SK-N-SH treated with all-trans-retinoic acid at 6 μM for 48 hours (cell line): Measurements from ENCODE around the gene EVPL.

ENCODE experiments used
- ATAC-seq: fragments of 200-7000 bp; cut with Tn5 transposase; 3 replicates; pipeline ENCODE4 v1.9.1; 2020; ENCODE audit warnings: mild to moderate bottlenecking, moderate library complexity
- ARNTL ChIP-seq: fragments of 450-650 bp; formaldehyde crosslinking; IDR thresholded peaks from 2 replicates; pipeline ENCODE4 v1.5.0; 2020; ENCODE audit warnings: low read depth, mild to moderate bottlenecking, moderate library complexity, borderline replicate concordance
- BACH2 ChIP-seq: fragments of 250-450 bp; sonication (Bioruptor Pico); IDR thresholded peaks from 2 replicates; pipeline ENCODE4 v1.9.0; 2021; ENCODE audit warnings: mild to moderate bottlenecking, borderline replicate concordance
- CREB5 ChIP-seq: fragments of 250-450 bp; sonication (Bioruptor Pico); IDR thresholded peaks from 2 replicates; pipeline ENCODE4 v1.5.1; 2020; ENCODE audit warnings: low read depth, mild to moderate bottlenecking, moderate library complexity
- CSDC2 ChIP-seq: fragments of 250-450 bp; sonication (Bioruptor Pico); IDR thresholded peaks from 2 replicates; pipeline ENCODE4 v1.5.0; 2020; ENCODE audit warnings: mild to moderate bottlenecking, moderate library complexity
- CSRNP3 ChIP-seq: fragments of 250-450 bp; sonication (Bioruptor Pico); IDR thresholded peaks from 2 replicates; pipeline ENCODE4 v1.5.1; 2021; ENCODE audit warnings: mild to moderate bottlenecking, moderate library complexity
- GLIS3 ChIP-seq: fragments of 250-450 bp; sonication (Bioruptor Pico); IDR thresholded peaks from 2 replicates; pipeline ENCODE4 v1.5.0; 2020; ENCODE audit warnings: mild to moderate bottlenecking, moderate library complexity
- ISL1 ChIP-seq: fragments of 250-450 bp; sonication (Bioruptor Pico); IDR thresholded peaks from 2 replicates; pipeline ENCODE4 v2.1.2; 2022; ENCODE audit warnings: mild to moderate bottlenecking, moderate library complexity
- PATZ1 ChIP-seq: fragments of 250-450 bp; sonication (Bioruptor Pico); IDR thresholded peaks from 2 replicates; pipeline ENCODE4 v1.8.0; 2020; ENCODE audit warnings: mild to moderate bottlenecking, moderate library complexity, borderline replicate concordance
- POU6F1 ChIP-seq: fragments of 250-450 bp; sonication (Bioruptor Pico); IDR thresholded peaks from 2 replicates; pipeline ENCODE4 v1.8.0; 2021; ENCODE audit warnings: low read depth, mild to moderate bottlenecking, moderate library complexity, borderline replicate concordance
- PPARA ChIP-seq: fragments of 250-450 bp; sonication (Bioruptor Pico); IDR thresholded peaks from 2 replicates; pipeline ENCODE4 v1.5.0; 2020; ENCODE audit warnings: mild to moderate bottlenecking, borderline replicate concordance
- RARB ChIP-seq: fragments of 250-450 bp; sonication (Bioruptor Pico); IDR thresholded peaks from 2 replicates; pipeline ENCODE4 v1.8.0; 2021; ENCODE audit warnings: mild to moderate bottlenecking, moderate library complexity
- TCF4 ChIP-seq: fragments of 250-450 bp; sonication (Bioruptor Pico); IDR thresholded peaks from 2 replicates; pipeline ENCODE4 v1.8.0; 2021; ENCODE audit warnings: mild to moderate bottlenecking, moderate library complexity, borderline replicate concordance
- TOX ChIP-seq: fragments of 250-450 bp; sonication (Bioruptor Pico); IDR thresholded peaks from 2 replicates; pipeline ENCODE4 v1.8.0; 2021; ENCODE audit warnings: mild to moderate bottlenecking, moderate library complexity, borderline replicate concordance
- TSHZ2 ChIP-seq: fragments of 250-450 bp; sonication (Bioruptor Pico); IDR thresholded peaks from 2 replicates; pipeline ENCODE4 v1.5.0; 2020; ENCODE audit warnings: mild to moderate bottlenecking, moderate library complexity
- ZC3H10 ChIP-seq: fragments of 250-450 bp; sonication (Bioruptor Pico); IDR thresholded peaks from 2 replicates; pipeline ENCODE4 v1.5.1; 2021; ENCODE audit warnings: mild to moderate bottlenecking, moderate library complexity
- ZFP3 ChIP-seq: fragments of 250-450 bp; sonication (Bioruptor Pico); IDR thresholded peaks from 2 replicates; pipeline ENCODE4 v1.5.0; 2020; ENCODE audit warnings: mild to moderate bottlenecking, moderate library complexity
- ZNF565 ChIP-seq: fragments of 450-650 bp; formaldehyde crosslinking; conservative IDR thresholded peaks from 2 replicates; pipeline ENCODE4 v1.5.0; 2020; ENCODE audit warnings: low read depth, mild to moderate bottlenecking, moderate library complexity
- ZNF70 ChIP-seq: fragments of 450-650 bp; formaldehyde crosslinking; IDR thresholded peaks from 2 replicates; pipeline ENCODE4 v1.5.0; 2020; ENCODE audit warnings: mild to moderate bottlenecking, moderate library complexity
- ZNF8 ChIP-seq: fragments of 450-650 bp; formaldehyde crosslinking; IDR thresholded peaks from 2 replicates; pipeline ENCODE4 v1.5.0; 2020; ENCODE audit warnings: mild to moderate bottlenecking, moderate library complexity

The EVPL gene

GRCh38 chr17:75987041-75987440 is 40.1 kb downstream of the EVPL start:
- TF ChIP-seq TCF4 (CRISPR knock-in tag) (no peak), ARNTL (CRISPR knock-in tag) (no peak), PATZ1 (CRISPR knock-in tag) (no peak), POU6F1 (no peak), ZNF70 (CRISPR knock-in tag) (no peak), GLIS3 (no peak)
- TF ChIP-seq, all 23 proteins: peak for 0
- no peak for ATAC-seq

- ATAC-seq, result no peak
- TF ChIP-seq CSRNP3 (CRISPR knock-in tag) (no peak), ZC3H10 (no peak), ARNTL (CRISPR knock-in tag) (no peak), PATZ1 (CRISPR knock-in tag) (no peak)
These were observed 41.1 kb downstream of the EVPL start for GRCh38 chr17:75985986-75986385.

GRCh38 chr17:75983501-75984181 is 43.5 kb downstream of the EVPL start:
- ATAC-seq, result no peak
- TF ChIP-seq PPARA (CRISPR knock-in tag) (no peak), ZNF565 (CRISPR knock-in tag) (no peak), GLIS3 (no peak), CREB5 (no peak), ARNTL (CRISPR knock-in tag) (no peak), ZC3H10 (no peak), CSRNP3 (CRISPR knock-in tag) (no peak), ZFP3 (CRISPR knock-in tag) (no peak), ZNF8 (CRISPR knock-in tag) (no peak), TSHZ2 (CRISPR knock-in tag) (no peak), CSDC2 (no peak), BACH2 (CRISPR knock-in tag) (no peak), ISL1 (CRISPR knock-in tag) (no peak), TOX (no peak), RARB (CRISPR knock-in tag) (no peak)
